C4-2B (cell line): ENCODE data around the gene F13A1.

Source experiments
- CTCF ChIP-seq: fragments of 450-650 bp; conservative IDR thresholded peaks from 2 replicates; pipeline ENCODE4 v1.5.1; 2017; ENCODE audit warnings: mild to moderate bottlenecking
- ZFX ChIP-seq: fragments of 450-650 bp; IDR thresholded peaks from 2 replicates; pipeline ENCODE4 v1.6.1; 2017

GRCh38 chr6:6236730-6237469 lies 83.6 kb downstream of the F13A1 start:
- TF ChIP-seq CTCF (no peak), ZFX (no peak)
